ENCODE measurements around the gene KLHDC2.
"Not testable (repeated sequence)": the region's sequence is repeated elsewhere in the genome, so short reads cannot be mapped to it uniquely, and the experiment has no call there.

The KLHDC2 gene

DNA sequence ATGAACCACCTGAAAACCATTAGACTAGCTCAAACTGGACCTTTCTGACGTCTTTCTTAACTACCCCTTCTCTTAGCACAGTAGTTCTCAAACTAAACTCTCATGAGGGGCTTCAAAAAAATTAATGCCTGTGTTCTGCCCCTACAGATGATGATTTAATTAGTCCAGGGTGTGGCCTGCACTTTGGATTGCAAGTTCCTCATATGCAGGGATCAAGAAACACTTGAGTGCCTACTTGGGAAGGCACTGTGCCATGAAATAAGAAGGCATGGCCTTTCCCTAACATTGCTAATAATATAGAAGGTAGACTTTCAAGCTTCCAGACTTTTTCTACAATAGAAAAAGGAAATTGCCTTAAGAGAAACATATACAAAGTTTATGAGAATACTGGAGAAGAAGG, 22.8 kb upstream of the KLHDC2 start:
- TF ChIP-seq, protein P1, sequence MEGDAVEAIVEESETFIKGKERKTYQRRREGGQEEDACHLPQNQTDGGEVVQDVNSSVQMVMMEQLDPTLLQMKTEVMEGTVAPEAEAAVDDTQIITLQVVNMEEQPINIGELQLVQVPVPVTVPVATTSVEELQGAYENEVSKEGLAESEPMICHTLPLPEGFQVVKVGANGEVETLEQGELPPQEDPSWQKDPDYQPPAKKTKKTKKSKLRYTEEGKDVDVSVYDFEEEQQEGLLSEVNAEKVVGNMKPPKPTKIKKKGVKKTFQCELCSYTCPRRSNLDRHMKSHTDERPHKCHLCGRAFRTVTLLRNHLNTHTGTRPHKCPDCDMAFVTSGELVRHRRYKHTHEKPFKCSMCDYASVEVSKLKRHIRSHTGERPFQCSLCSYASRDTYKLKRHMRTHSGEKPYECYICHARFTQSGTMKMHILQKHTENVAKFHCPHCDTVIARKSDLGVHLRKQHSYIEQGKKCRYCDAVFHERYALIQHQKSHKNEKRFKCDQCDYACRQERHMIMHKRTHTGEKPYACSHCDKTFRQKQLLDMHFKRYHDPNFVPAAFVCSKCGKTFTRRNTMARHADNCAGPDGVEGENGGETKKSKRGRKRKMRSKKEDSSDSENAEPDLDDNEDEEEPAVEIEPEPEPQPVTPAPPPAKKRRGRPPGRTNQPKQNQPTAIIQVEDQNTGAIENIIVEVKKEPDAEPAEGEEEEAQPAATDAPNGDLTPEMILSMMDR (IDR thresholded peaks at IDR 0.05; ENCODE audit: low read depth, low read length, missing control alignments), result no peak
- no peak overlapping the region for H3K4me3 ChIP-seq (replicated peaks; ENCODE audit: low read depth, low read length)
- no peak for DNase-seq (ENCODE audit: extremely low read depth, low read depth)

DNA sequence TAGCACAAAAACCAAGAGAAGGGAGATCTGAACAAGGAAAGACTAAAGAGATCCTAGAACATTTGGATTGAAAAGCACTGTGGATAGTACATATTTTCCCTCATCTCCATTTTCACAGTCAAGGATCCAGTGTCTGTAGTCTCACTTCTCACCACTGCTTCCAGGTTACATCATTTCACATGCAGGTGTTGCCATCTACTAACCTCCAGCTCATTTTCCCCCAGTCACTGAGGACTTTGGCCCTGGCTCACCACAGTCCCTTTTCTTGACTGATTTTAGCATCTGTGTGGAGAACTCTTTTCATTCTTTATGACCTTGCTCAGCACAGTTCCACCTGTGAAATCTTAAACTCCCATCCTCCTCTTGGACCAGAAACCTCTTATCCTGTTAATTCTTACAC, 21.5 kb upstream of the KLHDC2 start:
- DNase-seq (ENCODE audit: extremely low read depth, low read depth); H3K4me3 ChIP-seq (replicated peaks; ENCODE audit: low read depth, low read length): not testable (repeated sequence)

DNA sequence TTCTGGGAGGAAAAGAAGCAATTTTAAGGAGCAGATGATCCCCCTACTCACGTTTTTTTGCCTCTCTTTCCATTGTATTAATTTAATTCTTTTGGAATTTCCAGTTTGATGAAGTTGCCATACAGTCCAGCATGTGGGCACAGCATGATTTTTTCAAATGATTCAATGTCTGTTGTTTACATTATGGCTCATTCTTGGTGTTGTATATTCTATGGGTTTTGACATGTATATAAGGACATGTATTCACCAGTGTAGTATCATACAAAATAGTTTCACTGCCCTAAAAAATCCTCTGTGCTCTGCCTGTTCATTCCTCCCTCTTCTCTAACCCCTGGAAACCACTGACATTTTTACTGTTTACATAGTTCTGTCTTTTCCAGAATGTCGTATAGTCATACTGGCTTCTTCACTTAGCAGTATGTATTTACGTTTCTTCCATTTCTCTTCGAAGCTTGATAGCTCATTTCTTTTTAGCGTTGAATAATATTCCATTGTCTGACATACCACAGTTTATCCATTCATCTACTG, 13.3 kb upstream of the KLHDC2 start:
- TF ChIP-seq, protein P1 (IDR thresholded peaks at IDR 0.05; ENCODE audit: low read depth, low read length, missing control alignments), result no peak
- DNase-seq (ENCODE audit: extremely low read depth, low read depth), result no peak
- no peak overlapping the region for H3K4me3 ChIP-seq (replicated peaks; ENCODE audit: low read depth, low read length)

DNA sequence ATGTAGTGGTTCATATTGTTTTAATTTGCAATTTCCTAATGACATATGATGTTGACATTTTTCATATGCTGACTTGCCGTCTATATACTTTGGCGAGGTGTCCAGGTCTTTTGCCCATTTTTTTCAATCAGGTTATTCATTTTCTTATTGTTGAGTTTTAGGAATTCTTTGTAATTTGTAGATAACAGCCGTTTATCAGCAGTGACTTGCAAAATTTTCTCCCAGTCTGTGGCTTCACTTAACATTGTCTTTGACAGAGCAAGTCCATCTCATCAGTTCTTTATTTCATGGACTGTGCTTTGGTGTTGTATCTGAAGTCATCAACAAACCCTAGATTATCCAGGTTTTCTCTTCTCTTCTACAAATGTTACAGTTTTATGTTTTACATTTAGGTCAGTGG, 12.6 kb upstream of the KLHDC2 start:
- H3K4me3 ChIP-seq (replicated peaks; ENCODE audit: low read depth, low read length), result no peak overlapping the region
- DNase-seq (ENCODE audit: extremely low read depth, low read depth), result no peak
- TF ChIP-seq, protein P1 (IDR thresholded peaks at IDR 0.05; ENCODE audit: low read depth, low read length, missing control alignments), result no peak

DNA sequence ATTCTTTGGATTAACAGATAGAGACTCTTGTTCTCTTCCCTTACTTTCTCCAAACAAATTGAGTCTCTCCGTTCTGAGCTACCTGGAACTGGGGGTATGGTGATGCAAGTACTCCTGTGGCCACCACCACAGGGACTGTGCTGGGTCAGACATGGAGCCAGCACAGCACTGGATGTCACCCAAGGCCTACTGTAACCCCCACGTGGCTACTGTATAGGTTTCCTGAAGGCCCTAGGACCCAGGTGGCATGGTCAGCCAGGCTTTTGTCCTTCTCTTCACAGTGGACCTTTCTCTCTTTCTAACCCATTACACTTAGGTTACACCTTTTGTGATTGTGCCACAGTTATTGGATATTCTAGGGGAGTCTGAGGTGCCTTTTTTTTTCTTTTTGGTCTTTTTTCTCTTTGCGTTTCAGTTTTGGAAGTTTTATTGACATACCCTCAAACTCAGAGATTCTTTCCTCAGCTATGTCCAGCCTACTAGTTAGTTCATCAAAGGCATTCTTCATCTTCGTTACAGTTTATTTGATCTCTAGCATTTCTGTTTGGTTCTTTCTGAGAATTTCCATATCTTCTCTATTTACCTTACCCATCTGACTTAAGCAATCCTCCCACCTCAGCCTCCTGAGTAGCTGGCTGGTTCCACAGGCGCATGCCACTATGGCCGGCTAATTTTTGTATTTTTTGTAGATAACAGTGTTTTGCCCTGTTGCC, 6.0 kb upstream of the KLHDC2 start:
- DNase-seq (ENCODE audit: extremely low read depth, low read depth), result no peak
- TF ChIP-seq, protein P1 (IDR thresholded peaks at IDR 0.05; ENCODE audit: low read depth, low read length, missing control alignments), result no peak
- H3K4me3 ChIP-seq (replicated peaks; ENCODE audit: low read depth, low read length), result no peak overlapping the region

DNA sequence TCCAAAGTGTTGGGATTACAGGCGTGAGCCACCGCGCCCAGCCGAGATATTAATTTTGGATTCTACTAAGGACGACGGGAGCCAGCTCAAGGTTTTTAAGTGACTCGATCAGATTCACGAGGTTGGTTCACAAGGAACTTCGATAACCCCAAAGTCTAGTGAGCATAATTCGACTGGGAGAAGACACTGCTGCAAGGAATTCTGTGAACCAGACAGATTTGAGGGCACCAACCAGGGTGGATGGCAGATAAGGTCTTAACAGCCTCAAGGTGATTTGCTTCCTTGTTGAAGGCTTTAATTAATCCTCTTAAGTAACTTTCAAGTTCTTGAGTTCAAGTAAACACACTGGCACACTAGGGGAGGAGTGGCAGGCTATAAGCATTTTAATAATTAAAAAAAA, 1.1 kb upstream of the KLHDC2 start:
- TF ChIP-seq, protein P1 (IDR thresholded peaks at IDR 0.05; ENCODE audit: low read depth, low read length, missing control alignments), result no peak
- DNase-seq (ENCODE audit: extremely low read depth, low read depth), result no peak
- H3K4me3 ChIP-seq (replicated peaks; ENCODE audit: low read depth, low read length), result peak overlapping the region; percentile 90

DNA sequence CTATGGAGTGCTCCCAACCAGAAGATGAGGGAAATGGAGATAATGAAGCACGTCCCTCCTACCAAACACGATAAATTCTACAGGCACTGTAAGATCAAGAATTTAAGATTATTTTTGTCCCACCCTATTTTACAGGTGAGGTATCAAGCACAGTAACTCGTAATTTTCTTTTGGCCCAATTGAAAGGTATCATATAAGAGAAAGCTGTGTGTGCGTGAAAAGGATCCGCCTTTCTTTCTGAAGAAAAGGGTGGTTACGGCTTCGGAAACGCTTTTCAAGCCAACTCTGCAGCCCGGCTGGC, 733 bp upstream of the KLHDC2 start:
- peak overlapping the region; percentile 90 for H3K4me3 ChIP-seq (replicated peaks; ENCODE audit: low read depth, low read length)
- TF ChIP-seq, protein P1 (IDR thresholded peaks at IDR 0.05; ENCODE audit: low read depth, low read length, missing control alignments), result no peak
- no peak for DNase-seq (ENCODE audit: extremely low read depth, low read depth)
